K562 (cell line): ENCODE measurements around the gene TGOLN2. TPM values are rescaled to one million over a fixed set of nuclear protein-coding genes. Genes with fewer than 3 reads are reported as not detected.

Source experiments
- EGR1 ChIP-seq: fragments of 450-650 bp; conservative IDR thresholded peaks from 2 replicates; pipeline ENCODE4 v1.6.1; 2017; ENCODE audit warnings: mild to moderate bottlenecking
- FOXJ3 ChIP-seq: sonication (generic); formaldehyde crosslinking; IDR thresholded peaks from 2 replicates; pipeline ENCODE4 v1.4.0; 2020; ENCODE audit warnings: mild to moderate bottlenecking, missing genetic modification reagents
- GABPA ChIP-seq: fragments of 200-800 bp; sonication (Bioruptor generic); conservative IDR thresholded peaks from 2 replicates; pipeline ENCODE4 v1.6.1; 2016; ENCODE audit warnings: low read depth, missing genetic modification characterization, missing compliant biosample characterization
- HLTF ChIP-seq: fragments of 450-650 bp; IDR thresholded peaks from 2 replicates; pipeline ENCODE4 v1.6.1; 2016
- HMG20A ChIP-seq: fragments of 450-650 bp; formaldehyde crosslinking; conservative IDR thresholded peaks from 2 replicates; pipeline ENCODE4 v1.4.0; 2020; ENCODE audit warnings: mild to moderate bottlenecking, mixed read lengths
- KDM1A ChIP-seq, 2 experiments: fragments of 450-650 bp; IDR thresholded peaks; 2 replicates each; pipeline ENCODE4 v1.6.1; 2016; ENCODE audit warnings: mild to moderate bottlenecking in 2 of 2
- PRDM10 ChIP-seq: fragments of 450-650 bp; IDR thresholded peaks from 2 replicates; pipeline ENCODE4 v1.6.1; 2018; ENCODE audit not compliant: partially characterized antibody
- PTTG1 ChIP-seq: fragments of 450-650 bp; IDR thresholded peaks from 2 replicates; pipeline ENCODE4 v1.6.1; 2016; ENCODE audit warnings: low read depth, mild to moderate bottlenecking, missing genetic modification characterization, missing compliant biosample characterization
- TRIM28 ChIP-seq: fragments of 450-650 bp; IDR thresholded peaks from 2 replicates; pipeline ENCODE4 v1.6.1; 2017
- ZBTB40 ChIP-seq, 2 experiments: fragments of 450-650 bp in 1 of 2; sonication (generic) in 1 of 2; formaldehyde crosslinking in 1 of 2; IDR thresholded peaks; 2 replicates each; pipeline versions ENCODE4 v1.7.1 to v1.9.0; 2016 to 2022; ENCODE audit warnings: inconsistent platforms in 1 of 2, mild to moderate bottlenecking in 1 of 2, missing genetic modification reagents in 1 of 2
- ZC3H11A ChIP-seq: IDR thresholded peaks from 2 replicates; pipeline ENCODE4 v1.6.1; 2012; ENCODE audit warnings: low read depth, low read length, improper control_type of control experiment
- ZNF77 ChIP-seq: fragments of 250-450 bp; sonication (Bioruptor Pico); IDR thresholded peaks from 2 replicates; pipeline ENCODE4 v1.5.0; 2020
- polyA plus RNA-seq, 8 experiments: library from polyadenylated mRNA; depleted of rRNA in 4 of 8; stranded (reverse) in 5 of 8; unstranded in 3 of 8; fragments of >200 nt; fragmentation: Nextera tagmentation in 2 of 8; fragmentation: Illumina TruSeq in 1 of 8; extraction: Ambion mirVana in 2 of 8; extraction: Trizol in 1 of 8; gene quantifications; 2 replicates each; pipeline versions ENCODE4 v1.2.1 to v1.2.3, GENCODE V29; 2011 to 2014; ENCODE audit warnings: inconsistent platforms in 1 of 8, missing spikeins in 1 of 8
- total RNA-seq, 7 experiments: library from RNA; depleted of rRNA in 6 of 7; stranded (reverse); fragments of >200 nt in 6 of 7; fragmentation: Illumina TruSeq in 2 of 7; extraction: Trizol in 2 of 7; gene quantifications; 2 replicates each; pipeline versions ENCODE4 v1.2.1 to v1.2.3, GENCODE V29; 2011 to 2021; ENCODE audit warnings: low replicate concordance in 1 of 7
- TF ChIP-seq, protein P1 (sequence below): fragments of 450-650 bp; IDR thresholded peaks from 2 replicates; pipeline ENCODE4 v1.6.1; 2016; ENCODE audit warnings: borderline replicate concordance

Gene TGOLN2
- total and polyA plus RNA-seq, 9 of the 15 experiments (the other 6 are each of a cell fraction or from before 2014, with no cell fraction given) = 13.0 to 66.5 (median 35.9) TPM

GRCh38 chr2:85327822-85328617 is at the start of gene TGOLN2 (continued):
- TF ChIP-seq, protein P1, sequence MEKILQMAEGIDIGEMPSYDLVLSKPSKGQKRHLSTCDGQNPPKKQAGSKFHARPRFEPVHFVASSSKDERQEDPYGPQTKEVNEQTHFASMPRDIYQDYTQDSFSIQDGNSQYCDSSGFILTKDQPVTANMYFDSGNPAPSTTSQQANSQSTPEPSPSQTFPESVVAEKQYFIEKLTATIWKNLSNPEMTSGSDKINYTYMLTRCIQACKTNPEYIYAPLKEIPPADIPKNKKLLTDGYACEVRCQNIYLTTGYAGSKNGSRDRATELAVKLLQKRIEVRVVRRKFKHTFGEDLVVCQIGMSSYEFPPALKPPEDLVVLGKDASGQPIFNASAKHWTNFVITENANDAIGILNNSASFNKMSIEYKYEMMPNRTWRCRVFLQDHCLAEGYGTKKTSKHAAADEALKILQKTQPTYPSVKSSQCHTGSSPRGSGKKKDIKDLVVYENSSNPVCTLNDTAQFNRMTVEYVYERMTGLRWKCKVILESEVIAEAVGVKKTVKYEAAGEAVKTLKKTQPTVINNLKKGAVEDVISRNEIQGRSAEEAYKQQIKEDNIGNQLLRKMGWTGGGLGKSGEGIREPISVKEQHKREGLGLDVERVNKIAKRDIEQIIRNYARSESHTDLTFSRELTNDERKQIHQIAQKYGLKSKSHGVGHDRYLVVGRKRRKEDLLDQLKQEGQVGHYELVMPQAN = peak; percentile 49; the same call in 1 of the 2 replicates
- TF ChIP-seq PRDM10 (peak; percentile 50), KDM1A (IDR thresholded peaks at IDR 0.05) (no peak), ZC3H11A (no peak), HLTF (peak; percentile 66; the same call in 1 of the 2 replicates), ZBTB40 (IDR thresholded peaks at IDR 0.05) (peak; percentile 72), ZBTB40 (CRISPR knock-in tag; IDR thresholded peaks at IDR 0.05) (no peak), ZNF77 (CRISPR knock-in tag) (no peak), EGR1 (peak; percentile 14; the same call in 1 of the 2 replicates), HMG20A (no peak), TRIM28 (0 out of 2 replicates have a peak, but pooled peaks have one; percentile 24), FOXJ3 (CRISPR knock-in tag) (no peak), PTTG1 (tag) (no peak), GABPA (tag) (peak; percentile 89)
